ENCODE results near the gene TAS2R41. TPM values are rescaled to one million over a fixed set of nuclear protein-coding genes. Genes with fewer than 3 reads are reported as not detected.

Gene TAS2R41, protein sequence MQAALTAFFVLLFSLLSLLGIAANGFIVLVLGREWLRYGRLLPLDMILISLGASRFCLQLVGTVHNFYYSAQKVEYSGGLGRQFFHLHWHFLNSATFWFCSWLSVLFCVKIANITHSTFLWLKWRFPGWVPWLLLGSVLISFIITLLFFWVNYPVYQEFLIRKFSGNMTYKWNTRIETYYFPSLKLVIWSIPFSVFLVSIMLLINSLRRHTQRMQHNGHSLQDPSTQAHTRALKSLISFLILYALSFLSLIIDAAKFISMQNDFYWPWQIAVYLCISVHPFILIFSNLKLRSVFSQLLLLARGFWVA
- total RNA-seq (under 1 TPM in 3 of 7 donors, not detected in 4; 0.41 to 0.95 (median 0.55) TPM), polyA plus RNA-seq (not detected)
- long read RNA-seq, donor 1 = 0 reads
- long read RNA-seq, donor 2 = 0 reads

DNA sequence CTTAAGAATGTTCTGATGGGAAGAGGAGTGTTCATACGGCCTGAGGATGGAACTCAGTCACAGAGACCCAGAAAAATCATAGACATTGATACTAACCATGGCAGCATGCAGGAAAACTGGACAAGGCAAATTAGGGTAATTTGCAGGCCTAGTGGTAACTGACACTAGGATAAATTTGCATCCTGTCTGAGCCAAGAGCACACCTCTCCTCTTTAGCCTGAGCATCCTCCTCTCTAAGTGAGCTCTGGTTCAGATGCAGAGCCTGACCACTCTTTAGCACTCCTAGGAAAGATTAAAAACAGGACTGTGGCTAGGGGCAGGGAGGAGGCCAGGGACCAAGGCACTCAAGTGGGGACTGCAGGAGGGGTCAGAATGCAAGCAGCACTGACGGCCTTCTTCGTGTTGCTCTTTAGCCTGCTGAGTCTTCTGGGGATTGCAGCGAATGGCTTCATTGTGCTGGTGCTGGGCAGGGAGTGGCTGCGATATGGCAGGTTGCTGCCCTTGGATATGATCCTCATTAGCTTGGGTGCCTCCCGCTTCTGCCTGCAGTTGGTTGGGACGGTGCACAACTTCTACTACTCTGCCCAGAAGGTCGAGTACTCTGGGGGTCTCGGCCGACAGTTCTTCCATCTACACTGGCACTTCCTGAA, at the start of gene TAS2R41:
TAS2R41 (plus strand) TSS at position 373 of the 650 bp plus-strand sequence; CDS start at position 373, 0 bp downstream.
- 74 to 82% (median 79%) methylated on average over 10 of the region's 10 CpGs for WGBS, 5 donors
- intact Hi-C loops (cut with DNase I; ENCODE audit: low total_unique reads) = no loop called here
- Histone ChIP-seq H3K27ac (no peak within 1 kb of the TSS), H3K27me3 (replicated peaks in 1 of 7) (no peaks in the 10 kb centered on the region), H3K9me3 (peaks cover 0 to 5% (median 2%) of the 10 kb centered on the region in 8 donors), H3K4me1 (no peaks in the 10 kb centered on the region), H3K4me3 (no peak within 1 kb of the TSS), H3K36me3 (no peaks in the 10 kb centered on the region)
- DNase-seq = no peak
- TF ChIP-seq POLR2AphosphoS5 (IDR thresholded peaks at IDR 0.05) (no peak), POLR2A (IDR thresholded peaks at IDR 0.05) (no peak)
- TF ChIP-seq, protein P1, sequence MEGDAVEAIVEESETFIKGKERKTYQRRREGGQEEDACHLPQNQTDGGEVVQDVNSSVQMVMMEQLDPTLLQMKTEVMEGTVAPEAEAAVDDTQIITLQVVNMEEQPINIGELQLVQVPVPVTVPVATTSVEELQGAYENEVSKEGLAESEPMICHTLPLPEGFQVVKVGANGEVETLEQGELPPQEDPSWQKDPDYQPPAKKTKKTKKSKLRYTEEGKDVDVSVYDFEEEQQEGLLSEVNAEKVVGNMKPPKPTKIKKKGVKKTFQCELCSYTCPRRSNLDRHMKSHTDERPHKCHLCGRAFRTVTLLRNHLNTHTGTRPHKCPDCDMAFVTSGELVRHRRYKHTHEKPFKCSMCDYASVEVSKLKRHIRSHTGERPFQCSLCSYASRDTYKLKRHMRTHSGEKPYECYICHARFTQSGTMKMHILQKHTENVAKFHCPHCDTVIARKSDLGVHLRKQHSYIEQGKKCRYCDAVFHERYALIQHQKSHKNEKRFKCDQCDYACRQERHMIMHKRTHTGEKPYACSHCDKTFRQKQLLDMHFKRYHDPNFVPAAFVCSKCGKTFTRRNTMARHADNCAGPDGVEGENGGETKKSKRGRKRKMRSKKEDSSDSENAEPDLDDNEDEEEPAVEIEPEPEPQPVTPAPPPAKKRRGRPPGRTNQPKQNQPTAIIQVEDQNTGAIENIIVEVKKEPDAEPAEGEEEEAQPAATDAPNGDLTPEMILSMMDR (IDR thresholded peaks at IDR 0.05 in 8 of 11, conservative IDR thresholded peaks at IDR 0.05 in 3 of 11) = no peak

DNA sequence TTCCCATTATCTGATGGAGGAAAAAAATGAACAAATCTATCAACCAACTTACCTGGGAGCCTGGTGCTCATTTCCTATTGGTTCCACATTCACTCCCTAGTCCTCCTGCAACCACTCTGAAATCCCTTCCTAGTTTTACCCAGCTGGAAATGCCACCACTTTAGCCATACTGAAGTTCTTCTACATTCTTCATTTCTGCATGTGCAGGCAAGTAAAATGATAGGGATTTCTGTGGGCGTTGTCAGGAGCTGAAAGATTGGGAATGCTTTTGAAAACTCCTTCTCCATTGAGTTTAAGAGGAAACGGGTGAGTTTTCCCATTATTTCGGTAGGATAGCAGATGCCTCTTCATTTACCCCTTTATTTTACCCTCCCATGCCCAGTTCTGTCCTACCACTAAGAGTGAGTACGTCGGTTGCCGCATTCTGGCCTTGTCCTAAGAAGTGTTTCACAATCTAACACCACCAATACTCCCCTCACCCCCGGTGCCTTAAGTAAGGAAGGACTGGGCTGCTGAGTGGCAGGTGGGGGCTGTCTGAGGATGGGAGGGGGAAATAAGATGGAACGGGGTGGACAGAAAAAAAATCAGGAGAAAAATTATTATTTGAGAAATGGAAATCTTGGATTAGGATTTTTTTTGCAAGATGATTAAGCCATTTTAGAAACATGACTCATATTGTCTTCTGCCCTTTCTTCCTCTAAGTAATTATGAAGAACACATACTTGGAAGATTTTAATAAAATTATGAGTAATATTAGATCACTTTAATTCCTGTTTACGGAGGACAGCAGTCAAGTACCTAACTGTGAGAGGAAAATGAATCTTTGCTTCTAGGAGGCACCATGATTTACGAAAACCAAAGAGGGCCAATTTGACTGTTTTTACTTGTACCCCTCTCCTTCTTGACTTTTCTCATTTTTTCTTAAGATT, 47.6 kb upstream of the TAS2R41 start:
- 68 to 85% (median 81%) methylated on average over 10 of the region's 10 CpGs for WGBS, 5 donors
- intact Hi-C loops (cut with DNase I; ENCODE audit: low total_unique reads) = no loop called here
- Histone ChIP-seq H3K27me3 (replicated peaks in 1 of 7) (no peaks in the 10 kb centered on the region), H3K27ac (no peak overlapping the region), H3K4me1 (peaks cover 0 to 8% (median 0%) of the 10 kb centered on the region in 6 donors), H3K9me3 (no peaks in the 10 kb centered on the region), H3K36me3 (no peaks in the 10 kb centered on the region), H3K4me3 (no peak overlapping the region)
- no peak for DNase-seq
- TF ChIP-seq, protein P1 (IDR thresholded peaks at IDR 0.05 in 8 of 11, conservative IDR thresholded peaks at IDR 0.05 in 3 of 11) = no peak
- no peak for TF ChIP-seq POLR2A (IDR thresholded peaks at IDR 0.05)
- TF ChIP-seq POLR2AphosphoS5 (IDR thresholded peaks at IDR 0.05) = no peak

DNA sequence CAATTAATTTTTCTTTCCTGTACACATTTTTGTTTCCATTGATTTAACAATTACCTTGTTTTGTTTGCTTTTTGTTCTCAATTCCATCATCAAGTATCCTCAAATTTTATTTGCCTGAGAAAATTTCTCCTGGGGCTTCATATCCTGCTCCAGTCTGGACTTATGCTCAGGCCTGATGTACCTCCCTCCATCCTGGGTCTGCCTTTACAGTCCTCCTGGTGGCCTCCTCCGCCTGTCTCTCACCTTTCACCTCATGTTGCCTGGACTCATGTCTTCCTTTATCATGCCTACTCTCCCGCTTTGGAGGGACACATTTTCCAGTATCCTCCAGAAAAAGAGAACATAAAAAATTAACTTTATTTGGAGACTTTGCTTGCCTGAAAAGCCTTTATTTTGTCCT, 46.6 kb upstream of the TAS2R41 start:
- Histone ChIP-seq H3K9me3 (no peaks in the 10 kb centered on the region), H3K27me3 (replicated peaks in 1 of 7) (no peaks in the 10 kb centered on the region), H3K4me1 (peaks cover 0 to 7% (median 0%) of the 10 kb centered on the region in 6 donors), H3K4me3 (no peak overlapping the region), H3K27ac (no peak overlapping the region), H3K36me3 (no peaks in the 10 kb centered on the region)
- DNase-seq = no peak
- WGBS, 5 donors = 49 to 75% (median 66%) methylated on average over 2 of the region's 2 CpGs
- TF ChIP-seq POLR2A (IDR thresholded peaks at IDR 0.05) (no peak), POLR2AphosphoS5 (IDR thresholded peaks at IDR 0.05) (no peak)
- TF ChIP-seq, protein P1 (IDR thresholded peaks at IDR 0.05 in 8 of 11, conservative IDR thresholded peaks at IDR 0.05 in 3 of 11) = no peak
- intact Hi-C loops (cut with DNase I; ENCODE audit: low total_unique reads) = no loop called here
